Chondrocyte (in vitro differentiated cells): ENCODE results near the gene APOE. TPM values are rescaled to one million over a fixed set of nuclear protein-coding genes. Genes with fewer than 3 reads are reported as not detected.
"Not testable (repeated sequence)": the region's sequence is repeated elsewhere in the genome, so short reads cannot be mapped to it uniquely, and the experiment has no call there.

Experiments
- DNase-seq: peaks from one replicate; pipeline ENCODE4 v3.0.0; 2021; ENCODE audit warnings: mixed read lengths, low spot score
- H3K27ac Mint-ChIP-seq: one replicate; pipeline ENCODE4 v1.8.0; 2021; ENCODE audit warnings: mild to moderate bottlenecking, moderate library complexity, mixed read lengths; ENCODE audit not compliant: unreplicated experiment
- H3K27me3 Mint-ChIP-seq: 2 replicates; pipeline ENCODE4 v1.8.0; 2021; ENCODE audit warnings: low read depth, mixed read lengths
- H3K36me3 Mint-ChIP-seq: 2 replicates; pipeline ENCODE4 v1.8.0; 2021; ENCODE audit warnings: low read depth, mixed read lengths
- H3K4me1 Mint-ChIP-seq: 2 replicates; pipeline ENCODE4 v1.8.0; 2021; ENCODE audit warnings: low read depth, mild to moderate bottlenecking, mixed read lengths
- H3K4me3 Mint-ChIP-seq: one replicate; pipeline ENCODE4 v1.8.0; 2021; ENCODE audit warnings: mild to moderate bottlenecking, moderate library complexity, mixed read lengths; ENCODE audit not compliant: unreplicated experiment
- H3K9me3 Mint-ChIP-seq: 2 replicates; pipeline ENCODE4 v1.8.0; 2021; ENCODE audit warnings: low read depth, mixed read lengths
- total RNA-seq: library from RNA; stranded (reverse); gene quantifications from 3 replicates; pipeline ENCODE4 v1.2.1, GENCODE V29; 2021
- TF ChIP-seq, protein P1 (sequence below): fragments of 200-600 bp; sonication (generic); IDR thresholded peaks from 2 replicates; pipeline ENCODE4 v1.5.0; 2021; ENCODE audit warnings: antibody characterized with exemption, mild to moderate bottlenecking, moderate library complexity

The APOE gene
- total RNA-seq, 1 donor from 2014 or later = 178 TPM

DNA sequence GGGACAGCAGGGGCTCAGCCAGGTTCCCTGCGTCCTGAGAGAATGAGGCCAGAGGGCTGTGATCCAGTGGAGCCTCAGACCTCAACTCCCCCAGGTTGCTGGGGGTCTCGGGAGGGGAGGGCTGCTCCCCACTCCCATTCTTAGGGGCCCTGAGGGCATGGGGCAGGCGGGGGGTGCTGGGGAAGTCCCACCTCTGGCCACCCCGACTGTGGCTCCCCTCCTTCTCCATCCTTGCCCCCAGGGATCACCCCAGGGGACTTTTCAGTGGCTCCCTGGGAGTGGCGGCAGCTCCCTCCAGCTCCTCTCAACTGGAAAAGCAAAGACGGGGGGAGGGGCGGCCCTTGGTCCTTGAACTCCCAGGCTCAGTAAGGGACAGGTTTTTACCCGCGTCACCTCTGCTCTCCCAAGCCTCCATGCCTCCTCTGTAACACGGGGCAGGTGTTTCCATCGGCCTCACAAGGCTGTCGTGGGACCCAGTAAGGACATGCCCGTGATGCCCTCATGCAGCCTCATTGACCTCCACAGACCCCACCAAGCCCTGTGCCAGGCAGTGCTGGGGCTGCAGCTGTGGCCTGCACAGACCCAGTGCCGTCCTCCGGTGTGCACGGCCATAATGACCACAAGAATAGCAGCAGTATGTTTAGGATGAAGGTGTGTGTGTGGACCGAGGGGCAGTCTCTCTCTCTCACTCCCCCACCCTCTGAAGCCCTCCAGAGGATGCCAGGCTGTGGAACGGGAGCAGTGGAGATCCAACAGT is 26.1 kb upstream of the APOE start:
- DNase-seq = no peak
- Mint-ChIP-seq H3K9me3 (no peaks in the 10 kb centered on the region), H3K4me3 (no peak overlapping the region), H3K27me3 (no peaks in the 10 kb centered on the region), H3K4me1 (peaks cover 50% of the 10 kb centered on the region), H3K36me3 (peaks cover 30% of the 10 kb centered on the region), H3K27ac (peak overlapping the region; percentile 52)
- TF ChIP-seq, protein P1, sequence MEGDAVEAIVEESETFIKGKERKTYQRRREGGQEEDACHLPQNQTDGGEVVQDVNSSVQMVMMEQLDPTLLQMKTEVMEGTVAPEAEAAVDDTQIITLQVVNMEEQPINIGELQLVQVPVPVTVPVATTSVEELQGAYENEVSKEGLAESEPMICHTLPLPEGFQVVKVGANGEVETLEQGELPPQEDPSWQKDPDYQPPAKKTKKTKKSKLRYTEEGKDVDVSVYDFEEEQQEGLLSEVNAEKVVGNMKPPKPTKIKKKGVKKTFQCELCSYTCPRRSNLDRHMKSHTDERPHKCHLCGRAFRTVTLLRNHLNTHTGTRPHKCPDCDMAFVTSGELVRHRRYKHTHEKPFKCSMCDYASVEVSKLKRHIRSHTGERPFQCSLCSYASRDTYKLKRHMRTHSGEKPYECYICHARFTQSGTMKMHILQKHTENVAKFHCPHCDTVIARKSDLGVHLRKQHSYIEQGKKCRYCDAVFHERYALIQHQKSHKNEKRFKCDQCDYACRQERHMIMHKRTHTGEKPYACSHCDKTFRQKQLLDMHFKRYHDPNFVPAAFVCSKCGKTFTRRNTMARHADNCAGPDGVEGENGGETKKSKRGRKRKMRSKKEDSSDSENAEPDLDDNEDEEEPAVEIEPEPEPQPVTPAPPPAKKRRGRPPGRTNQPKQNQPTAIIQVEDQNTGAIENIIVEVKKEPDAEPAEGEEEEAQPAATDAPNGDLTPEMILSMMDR = no peak

DNA sequence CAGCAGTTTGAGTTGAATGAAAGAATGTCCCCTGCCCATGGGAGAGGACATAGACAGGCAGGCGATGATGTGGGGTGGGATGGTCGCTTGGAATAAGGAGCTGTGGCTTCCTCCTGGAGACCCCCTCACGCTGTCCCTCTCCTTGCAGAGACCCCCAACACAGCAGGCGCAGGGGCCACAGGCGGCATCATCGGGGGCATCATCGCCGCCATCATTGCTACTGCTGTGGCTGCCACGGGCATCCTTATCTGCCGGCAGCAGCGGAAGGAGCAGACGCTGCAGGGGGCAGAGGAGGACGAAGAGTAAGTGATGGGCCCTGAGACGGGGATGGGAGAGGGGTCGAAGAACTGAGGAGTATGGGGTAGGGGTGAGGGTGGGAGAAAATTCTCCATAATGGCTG is 23.5 kb upstream of the APOE start:
- Mint-ChIP-seq H3K9me3 (no peaks in the 10 kb centered on the region), H3K4me3 (no peak overlapping the region), H3K36me3 (peaks cover 20% of the 10 kb centered on the region), H3K4me1 (peaks cover 29% of the 10 kb centered on the region), H3K27ac (peak overlapping the region; percentile 60), H3K27me3 (no peaks in the 10 kb centered on the region)
- DNase-seq = no peak
- TF ChIP-seq, protein P1 = no peak

DNA sequence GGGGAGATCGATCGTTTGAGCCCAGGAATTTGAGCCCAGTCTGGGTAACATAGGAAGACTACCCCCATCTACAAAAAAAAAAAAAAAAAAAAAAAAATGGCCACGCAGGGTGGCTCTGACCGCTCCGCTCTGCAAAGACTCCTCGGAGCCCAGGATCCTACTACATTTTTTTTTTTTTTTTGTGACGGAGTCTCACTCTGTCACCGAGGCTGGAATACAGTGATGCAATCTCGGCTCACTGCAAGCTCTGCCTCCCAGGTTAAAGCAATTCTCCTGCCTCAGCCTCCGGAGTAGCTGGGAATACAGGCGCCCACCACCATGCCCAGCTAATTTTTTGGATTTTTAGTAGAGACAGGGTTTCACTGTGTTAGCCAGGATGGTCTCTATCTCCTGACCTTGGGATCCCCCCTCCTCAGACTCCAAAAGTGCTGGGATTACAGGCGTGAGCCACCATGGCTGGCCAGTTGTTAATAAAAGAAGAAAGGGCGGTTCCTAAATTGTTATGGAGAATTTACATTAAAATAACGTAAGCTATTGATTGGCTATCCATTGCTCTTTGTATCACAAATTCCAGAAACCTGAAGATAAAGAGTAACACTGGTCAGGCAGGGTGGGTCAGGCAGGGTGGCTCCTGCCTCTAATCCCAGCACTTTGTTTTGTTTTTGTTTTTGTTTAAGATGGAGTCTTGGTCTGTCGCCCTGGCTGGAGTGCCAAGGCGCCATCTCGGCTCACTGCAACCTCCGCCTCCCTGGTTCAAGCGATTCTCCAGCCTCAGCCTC is 22.8 kb upstream of the APOE start:
- H3K27me3 Mint-ChIP-seq, H3K9me3 Mint-ChIP-seq, H3K4me3 Mint-ChIP-seq, DNase-seq: not testable (repeated sequence)
- peaks cover 26% of the 10 kb centered on the region for H3K4me1 Mint-ChIP-seq
- H3K36me3 Mint-ChIP-seq = peaks cover 24% of the 10 kb centered on the region
- H3K27ac Mint-ChIP-seq = peak overlapping the region; percentile 70

DNA sequence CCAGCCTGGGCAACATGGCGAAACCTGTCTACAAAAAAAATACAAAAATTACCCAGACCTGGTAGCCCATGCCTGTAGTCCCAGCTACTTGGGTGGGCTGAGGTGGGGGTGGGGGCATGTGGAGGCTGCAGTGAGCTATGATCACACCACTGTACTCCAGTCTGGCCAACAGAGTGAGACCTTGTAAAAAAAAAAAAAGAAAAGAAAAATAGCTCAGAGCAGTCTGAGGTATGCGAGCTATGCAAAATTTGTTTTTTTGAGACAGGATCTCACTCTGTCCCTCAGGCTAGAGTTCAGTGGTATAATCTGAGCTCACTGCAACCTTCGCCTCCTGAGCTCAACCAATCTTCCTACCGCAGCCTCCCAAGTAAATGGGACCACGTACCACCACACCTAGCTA is 21.7 kb upstream of the APOE start:
- Mint-ChIP-seq H3K4me1 (peaks cover 26% of the 10 kb centered on the region), H3K4me3 (no peak overlapping the region), H3K36me3 (peaks cover 24% of the 10 kb centered on the region), H3K27ac (peak overlapping the region; percentile 91), H3K9me3 (no peaks in the 10 kb centered on the region), H3K27me3 (no peaks in the 10 kb centered on the region)
- TF ChIP-seq, protein P1 = no peak
- DNase-seq = no peak

DNA sequence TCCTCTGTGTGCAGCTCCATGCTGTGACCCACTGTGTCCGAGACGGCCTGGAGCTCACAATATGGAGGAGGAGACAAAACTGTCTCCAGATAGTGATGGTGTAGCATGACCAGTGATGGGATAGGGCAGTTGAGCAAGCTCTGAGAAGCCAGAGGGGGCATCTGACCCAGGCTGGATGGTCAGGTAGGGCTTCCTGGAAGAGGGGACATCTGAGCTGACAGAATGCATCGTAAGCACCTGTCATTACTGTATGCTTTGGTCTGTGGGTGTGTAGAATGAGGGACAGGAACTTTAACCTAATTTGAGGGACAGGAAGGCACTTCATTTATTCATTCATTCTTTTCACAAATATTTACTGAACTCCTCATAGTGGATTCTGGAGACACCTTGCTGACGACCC is 21.0 kb upstream of the APOE start:
- no peaks in the 10 kb centered on the region for H3K27me3 Mint-ChIP-seq
- TF ChIP-seq, protein P1 = no peak
- DNase-seq = no peak
- no peaks in the 10 kb centered on the region for H3K9me3 Mint-ChIP-seq
- no peak overlapping the region for H3K4me3 Mint-ChIP-seq
- H3K4me1 Mint-ChIP-seq = peaks cover 28% of the 10 kb centered on the region
- H3K27ac Mint-ChIP-seq = peak overlapping the region; percentile 91
- peaks cover 26% of the 10 kb centered on the region for H3K36me3 Mint-ChIP-seq
